ENCODE results near the gene TDRD12.

GRCh38 chr19:32735936-32736335 is 16.4 kb downstream of the TDRD12 start:
- no peak for TF ChIP-seq POLR2A (IDR thresholded peaks at IDR 0.05; ENCODE audit: extremely low read depth, insufficient read length)
- no peak for TF ChIP-seq CTCF (IDR thresholded peaks at IDR 0.05; ENCODE audit: low read depth, low read length)
- TF ChIP-seq MAX (IDR thresholded peaks at IDR 0.05; ENCODE audit: low read depth, low read length), result no peak
- no peak for TF ChIP-seq MYC (IDR thresholded peaks at IDR 0.05; ENCODE audit: low read depth, low read length)

Data from NB4 (cell line).